Ishikawa (cell line): Measurements from ENCODE around the gene HNMT.

Experiments used
- CREB1 ChIP-seq: IDR thresholded peaks from 2 replicates; pipeline ENCODE4 v1.6.1; 2012; ENCODE audit warnings: low read depth
- EP300 ChIP-seq: IDR thresholded peaks from 2 replicates; pipeline ENCODE4 v1.6.1; 2012; ENCODE audit warnings: borderline replicate concordance
- FOXM1 ChIP-seq: IDR thresholded peaks from 2 replicates; pipeline ENCODE4 v1.6.1; 2012; ENCODE audit warnings: low read depth, borderline replicate concordance
- MAX ChIP-seq: IDR thresholded peaks from 2 replicates; pipeline ENCODE4 v1.6.1; 2012
- NFIC ChIP-seq: IDR thresholded peaks from 2 replicates; pipeline ENCODE4 v1.6.1; 2012
- RAD21 ChIP-seq: IDR thresholded peaks from 2 replicates; pipeline ENCODE4 v1.6.1; 2012; ENCODE audit warnings: low read depth
- REST ChIP-seq: IDR thresholded peaks from 2 replicates; pipeline ENCODE4 v1.6.1; 2012; ENCODE audit warnings: low read depth, mild to moderate bottlenecking
- TCF12 ChIP-seq: IDR thresholded peaks from 2 replicates; pipeline ENCODE4 v1.6.1; 2012; ENCODE audit warnings: low read depth
- TEAD4 ChIP-seq: IDR thresholded peaks from 2 replicates; pipeline ENCODE4 v1.6.1; 2012
- ZBTB7A ChIP-seq: IDR thresholded peaks from 2 replicates; pipeline ENCODE4 v1.6.1; 2012; ENCODE audit warnings: low read depth

- no peak for TF ChIP-seq MAX
- TF ChIP-seq CREB1, result no peak
- TF ChIP-seq REST, result no peak
- no peak for TF ChIP-seq TCF12
- TF ChIP-seq ZBTB7A, result no peak
- TF ChIP-seq EP300, result no peak
- no peak for TF ChIP-seq NFIC
- TF ChIP-seq RAD21, result no peak
- no peak for TF ChIP-seq TEAD4
- no peak for TF ChIP-seq FOXM1
Observed at GRCh38 chr2:138028538-138028937, 64.3 kb downstream of the HNMT start.
